Ramos (cell line): ENCODE measurements around the gene PROS1.

ENCODE experiments used
- in situ Hi-C: fragments of 300-500 bp; cut with MboI; formaldehyde crosslinking; loops from one replicate; pipeline ENCODE4 v1.14.3; 2022; ENCODE audit warnings: low sequenced_read_pairs; ENCODE audit not compliant: unreplicated experiment

Gene PROS1

GRCh38 chr3:93973131-93974126, at the start of gene PROS1:
TSS of gene PROS1 (minus strand) at chr3:93973896. CDS start at chr3:93973749, 147 bp downstream.
- in situ Hi-C loops = no loop called here

- in situ Hi-C loops = no loop called here
These were observed 46.6 kb upstream of the PROS1 start for GRCh38 chr3:94020293-94020692.

GRCh38 chr3:94019659-94020058, 46.0 kb upstream of the PROS1 start:
- in situ Hi-C loops = no loop called here

GRCh38 chr3:94015025-94015424, 41.3 kb upstream of the PROS1 start:
- in situ Hi-C loops = no loop called here

- in situ Hi-C loops = no loop called here
These were observed 38.5 kb upstream of the PROS1 start for GRCh38 chr3:94012185-94012584.

GRCh38 chr3:94011233-94011711, 37.6 kb upstream of the PROS1 start:
- in situ Hi-C loops = no loop called here

GRCh38 chr3:94009608-94010007, 35.9 kb upstream of the PROS1 start:
- in situ Hi-C loops = no loop called here

- in situ Hi-C loops = no loop called here
These were observed 34.6 kb upstream of the PROS1 start for GRCh38 chr3:94008253-94008652.

- in situ Hi-C loops = no loop called here
These were observed 30.7 kb upstream of the PROS1 start for GRCh38 chr3:94004301-94004910.

GRCh38 chr3:94001827-94002495, 28.3 kb upstream of the PROS1 start:
- in situ Hi-C loops = no loop called here

GRCh38 chr3:94001191-94001590, 27.5 kb upstream of the PROS1 start:
- in situ Hi-C loops = no loop called here

- in situ Hi-C loops = no loop called here
These were observed 20.4 kb upstream of the PROS1 start for GRCh38 chr3:93994056-93994455.

- in situ Hi-C loops = no loop called here
These were observed 18.5 kb upstream of the PROS1 start for GRCh38 chr3:93992207-93992606.

- in situ Hi-C loops = no loop called here
These were observed 17.9 kb upstream of the PROS1 start for GRCh38 chr3:93991631-93992030.

GRCh38 chr3:93989241-93989640, 15.5 kb upstream of the PROS1 start:
- in situ Hi-C loops = no loop called here

GRCh38 chr3:93988764-93989163, 15.1 kb upstream of the PROS1 start:
- in situ Hi-C loops = no loop called here

- in situ Hi-C loops = no loop called here
These were observed 14.6 kb upstream of the PROS1 start for GRCh38 chr3:93988283-93988682.

- in situ Hi-C loops = no loop called here
These were observed 10.9 kb upstream of the PROS1 start for GRCh38 chr3:93984618-93985017.

- in situ Hi-C loops = no loop called here
These were observed 9.7 kb upstream of the PROS1 start for GRCh38 chr3:93983408-93983807.

GRCh38 chr3:93981649-93982048, 8.0 kb upstream of the PROS1 start:
- in situ Hi-C loops = no loop called here
